HG03457 (cell line): ENCODE measurements around the gene IDE.
"Not testable (repeated sequence)": the region's sequence is repeated elsewhere in the genome, so short reads cannot be mapped to it uniquely, and the experiment has no call there.

Experiments
- ATAC-seq: cut with Tn5 transposase; IDR thresholded peaks from one replicate; pipeline ENCODE4 v1.9.1; 2021; ENCODE audit warnings: moderate number of reproducible peaks; ENCODE audit not compliant: unreplicated experiment

Gene IDE

DNA sequence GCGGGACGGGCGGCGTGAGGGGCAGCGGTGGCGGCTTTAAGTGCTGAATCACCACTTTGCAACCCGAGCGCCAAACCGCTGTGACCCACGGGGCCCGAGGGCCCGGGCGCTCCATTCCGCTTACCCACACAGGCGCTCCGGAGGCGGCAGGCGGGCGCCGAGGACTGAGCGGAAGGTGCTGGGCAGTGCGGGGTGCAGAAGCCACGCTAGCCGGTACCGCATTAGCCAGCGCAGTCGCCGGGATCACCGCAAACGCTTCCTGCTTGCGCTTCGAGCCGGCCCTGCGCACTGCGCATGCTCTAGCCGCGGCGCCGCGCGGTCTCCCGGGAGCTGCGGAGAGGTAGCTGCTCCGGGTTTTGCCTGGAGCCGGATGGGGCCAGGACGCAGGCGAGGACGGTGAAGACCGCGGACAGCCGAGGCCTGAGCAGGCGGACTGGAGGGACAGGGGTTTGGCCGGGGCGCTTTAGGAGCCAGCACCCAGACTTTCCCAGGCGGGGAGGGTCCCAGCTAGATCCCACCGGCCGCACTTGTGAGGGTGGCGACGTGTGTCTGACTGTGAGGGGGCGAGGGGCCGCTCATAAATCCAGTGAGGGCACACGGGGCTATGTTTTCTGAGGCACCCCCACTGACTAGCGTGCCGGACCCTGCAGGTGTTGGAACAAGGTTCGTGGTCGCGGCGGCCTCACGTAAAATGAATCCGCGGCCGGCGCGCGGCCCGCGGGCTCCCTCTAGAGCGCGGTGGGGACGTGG, at the start of gene IDE:
TSS of gene IDE (minus strand) at position 296 of the 750 bp plus-strand sequence. CDS start at position 222, 74 bp downstream.
- ATAC-seq: peak; percentile 44

DNA sequence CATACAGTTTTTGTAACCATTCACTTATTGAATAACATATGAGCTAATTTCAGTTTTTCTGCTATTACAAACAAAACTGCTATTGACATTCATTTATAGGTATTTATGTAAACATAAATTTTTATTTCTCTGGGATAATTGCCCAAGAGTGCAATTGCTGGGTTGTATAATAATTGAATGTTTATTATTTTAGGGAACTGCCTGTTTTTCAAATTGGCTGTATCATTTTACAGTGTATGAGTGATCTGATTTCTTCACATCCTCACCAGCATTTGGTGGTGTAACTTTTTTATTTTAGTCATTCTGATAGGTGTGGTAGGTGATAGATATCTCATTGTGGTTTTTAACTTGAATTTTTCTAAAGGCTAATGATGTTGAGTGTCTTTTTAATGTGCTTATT, 45.5 kb upstream of the IDE start:
- ATAC-seq: no peak

DNA sequence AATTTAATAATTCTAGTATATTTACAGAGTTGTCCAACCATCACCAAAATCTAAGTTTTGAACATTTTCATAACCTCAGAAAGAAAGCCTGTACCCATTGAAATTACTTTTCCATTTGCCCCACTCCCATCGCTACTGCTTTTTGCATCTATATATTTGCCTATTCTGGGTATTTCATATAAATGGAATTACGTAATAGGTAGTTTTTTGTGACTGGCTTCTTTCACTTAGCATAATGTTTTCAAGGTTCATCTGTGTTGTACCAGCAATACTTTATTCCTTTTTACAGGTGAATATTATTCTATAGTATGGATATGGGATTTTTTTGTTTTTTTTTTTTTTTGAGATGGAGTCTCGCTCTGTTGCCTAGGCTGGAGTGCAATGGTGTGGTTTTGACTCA, 41.6 kb upstream of the IDE start:
- ATAC-seq: no peak

DNA sequence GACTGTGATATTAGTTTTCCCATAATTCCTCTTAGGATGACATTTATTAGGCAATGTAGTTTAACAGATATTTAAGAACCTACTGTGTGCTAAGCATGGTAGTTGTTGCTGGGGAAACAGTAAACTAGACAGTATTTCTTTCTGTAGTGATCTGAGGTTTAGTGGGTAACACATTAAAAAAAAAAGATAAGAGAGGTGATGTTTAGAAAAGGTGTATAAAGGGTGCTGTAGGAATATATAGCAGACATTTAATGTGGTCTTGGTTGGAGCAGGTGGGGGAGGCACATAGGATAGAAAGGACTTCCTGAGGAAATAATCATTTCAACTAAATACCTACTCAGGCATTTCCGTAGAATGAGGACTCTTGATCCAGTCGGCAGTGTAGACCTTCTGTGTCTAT, 30.9 kb upstream of the IDE start:
- ATAC-seq: no peak

DNA sequence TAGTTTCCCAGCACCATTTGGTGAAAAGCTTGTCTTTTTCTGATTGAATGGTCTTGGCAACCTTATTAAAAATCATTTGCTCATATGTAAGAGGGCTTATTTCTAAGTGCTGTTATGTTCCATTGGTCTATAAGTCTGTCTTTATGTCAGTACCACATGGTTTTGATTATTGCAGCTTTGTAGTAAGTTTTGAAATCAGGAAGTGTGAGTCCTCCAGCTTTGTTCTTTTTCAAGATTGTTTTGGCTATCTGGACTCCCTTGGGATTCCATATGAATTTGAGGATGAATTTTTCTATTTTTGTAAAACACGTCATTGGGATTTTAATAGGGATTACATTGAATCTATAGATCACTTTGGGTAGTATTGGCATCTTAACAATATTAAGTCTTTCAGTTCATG, 24.4 kb upstream of the IDE start:
- no peak for ATAC-seq

DNA sequence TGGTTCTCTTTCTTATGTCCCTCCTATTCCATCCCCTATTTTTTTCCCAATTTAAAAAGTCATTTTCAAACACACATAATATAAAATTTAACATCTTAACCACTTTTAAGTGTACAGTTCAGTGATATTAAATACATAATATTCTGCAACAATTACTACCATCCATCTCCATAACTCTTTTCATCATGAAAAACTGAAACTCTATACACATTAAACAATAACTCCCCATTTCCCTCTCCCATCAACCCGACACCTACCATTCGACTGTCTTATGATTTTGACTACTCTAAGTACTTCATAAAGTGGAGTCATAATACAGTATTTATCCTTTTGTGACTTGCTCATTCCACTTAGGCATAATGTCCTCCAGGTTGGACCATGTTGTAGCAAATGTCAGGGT, 21.6 kb upstream of the IDE start:
- ATAC-seq: no peak

DNA sequence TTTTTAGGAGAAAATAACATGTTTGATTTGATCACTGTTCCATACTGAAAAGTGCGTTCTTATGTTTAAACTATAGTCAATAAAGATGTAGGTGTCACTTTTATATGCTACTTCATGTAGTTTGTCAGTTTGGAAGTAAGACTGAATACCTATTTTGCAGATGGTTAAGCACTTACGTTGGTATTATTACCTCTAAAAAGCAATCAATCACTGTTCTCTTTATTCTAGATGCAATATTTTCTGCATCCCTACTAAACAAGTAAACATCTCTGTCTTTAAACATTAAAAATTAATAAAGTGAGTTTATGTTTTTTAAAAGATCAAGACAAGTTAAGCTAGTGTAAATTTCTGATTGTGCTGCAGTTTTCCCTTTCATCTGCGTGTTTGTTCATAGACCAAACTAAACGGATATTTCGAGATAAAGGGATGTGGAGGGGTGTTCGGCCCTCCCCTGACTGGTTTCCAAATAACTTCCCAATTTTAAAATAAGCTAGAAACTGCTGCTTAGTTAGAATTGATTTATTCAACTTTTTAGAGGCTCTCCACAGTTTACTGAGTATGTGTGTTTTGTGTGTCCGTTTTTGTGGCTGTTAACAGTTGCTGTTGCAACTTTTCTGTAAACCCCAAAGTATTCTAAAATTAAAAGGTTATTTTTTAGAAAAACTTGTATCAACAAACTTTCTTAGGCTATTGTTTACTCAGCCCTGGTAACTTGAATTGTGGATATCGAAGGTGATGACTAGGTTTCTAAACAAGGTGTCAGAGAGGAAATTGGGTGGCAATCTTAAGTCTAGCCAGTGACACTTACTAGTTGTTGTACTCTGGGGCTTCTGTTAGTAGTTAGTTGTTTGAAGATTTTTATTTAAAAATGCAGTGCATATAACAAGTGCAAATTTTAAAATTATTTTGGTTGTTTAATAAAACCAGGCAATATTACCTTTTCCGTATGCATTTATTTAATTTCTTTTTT, 20.0 kb upstream of the IDE start:
- no peak for ATAC-seq

DNA sequence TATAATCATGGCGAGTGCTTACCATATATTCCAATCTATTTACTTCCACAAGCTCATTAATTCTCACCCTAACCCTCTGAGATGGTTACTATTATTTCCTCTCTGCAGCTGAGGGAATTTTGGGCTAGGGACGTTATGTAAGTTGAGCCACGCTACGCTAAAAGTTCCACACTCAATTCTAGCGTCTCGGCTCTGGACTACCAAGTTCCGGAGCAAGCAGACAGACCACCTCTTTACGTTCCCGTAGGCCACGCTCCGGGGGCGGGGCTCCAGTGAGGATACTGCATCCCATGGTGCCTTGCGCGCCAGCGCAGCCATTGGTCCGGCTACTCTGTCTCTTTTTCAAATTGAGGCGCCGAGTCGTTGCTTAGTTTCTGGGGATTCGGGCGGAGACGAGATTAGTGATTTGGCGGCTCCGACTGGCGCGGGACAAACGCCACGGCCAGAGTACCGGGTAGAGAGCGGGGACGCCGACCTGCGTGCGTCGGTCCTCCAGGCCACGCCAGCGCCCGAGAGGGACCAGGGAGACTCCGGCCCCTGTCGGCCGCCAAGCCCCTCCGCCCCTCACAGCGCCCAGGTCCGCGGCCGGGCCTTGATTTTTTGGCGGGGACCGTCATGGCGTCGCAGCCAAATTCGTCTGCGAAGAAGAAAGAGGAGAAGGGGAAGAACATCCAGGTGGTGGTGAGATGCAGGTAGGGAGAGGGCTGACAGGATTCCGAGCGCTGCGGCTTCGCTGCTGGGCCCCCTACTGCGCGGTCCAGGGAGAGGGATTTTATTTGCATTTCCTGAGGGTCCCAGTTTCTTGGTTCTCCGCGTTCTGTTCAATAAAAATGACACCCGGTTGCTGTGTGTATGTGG, 19.1 kb upstream of the IDE start, which contains the start of gene KIF11:
TSS of gene KIF11 (plus strand) at position 370 of the 858 bp plus-strand sequence. CDS start at position 616, 246 bp downstream.
- peak; percentile 67 for ATAC-seq

DNA sequence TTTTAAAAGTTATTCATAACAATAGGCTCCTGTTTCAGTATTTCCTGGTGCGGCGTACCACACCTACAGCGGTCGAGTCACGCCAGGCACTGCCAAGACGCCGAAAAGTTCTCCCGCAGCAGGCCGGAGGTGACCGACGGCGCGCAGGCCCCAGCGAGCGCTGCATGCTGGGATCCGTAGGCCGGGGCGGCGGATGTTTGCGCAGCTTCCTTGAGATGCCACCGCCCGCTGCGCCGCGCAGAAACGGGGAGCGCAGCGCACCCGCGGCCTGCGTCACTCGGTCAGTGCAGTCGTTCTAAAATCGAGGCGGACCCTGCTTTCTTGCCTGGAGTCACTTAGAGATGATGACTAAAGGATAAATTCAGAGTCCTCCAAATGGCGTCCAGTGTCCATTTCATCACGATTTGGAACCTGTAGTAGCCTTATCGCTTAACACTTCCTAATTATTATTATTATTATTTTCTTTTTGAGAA, 17.7 kb upstream of the IDE start:
- ATAC-seq: peak; percentile 65

DNA sequence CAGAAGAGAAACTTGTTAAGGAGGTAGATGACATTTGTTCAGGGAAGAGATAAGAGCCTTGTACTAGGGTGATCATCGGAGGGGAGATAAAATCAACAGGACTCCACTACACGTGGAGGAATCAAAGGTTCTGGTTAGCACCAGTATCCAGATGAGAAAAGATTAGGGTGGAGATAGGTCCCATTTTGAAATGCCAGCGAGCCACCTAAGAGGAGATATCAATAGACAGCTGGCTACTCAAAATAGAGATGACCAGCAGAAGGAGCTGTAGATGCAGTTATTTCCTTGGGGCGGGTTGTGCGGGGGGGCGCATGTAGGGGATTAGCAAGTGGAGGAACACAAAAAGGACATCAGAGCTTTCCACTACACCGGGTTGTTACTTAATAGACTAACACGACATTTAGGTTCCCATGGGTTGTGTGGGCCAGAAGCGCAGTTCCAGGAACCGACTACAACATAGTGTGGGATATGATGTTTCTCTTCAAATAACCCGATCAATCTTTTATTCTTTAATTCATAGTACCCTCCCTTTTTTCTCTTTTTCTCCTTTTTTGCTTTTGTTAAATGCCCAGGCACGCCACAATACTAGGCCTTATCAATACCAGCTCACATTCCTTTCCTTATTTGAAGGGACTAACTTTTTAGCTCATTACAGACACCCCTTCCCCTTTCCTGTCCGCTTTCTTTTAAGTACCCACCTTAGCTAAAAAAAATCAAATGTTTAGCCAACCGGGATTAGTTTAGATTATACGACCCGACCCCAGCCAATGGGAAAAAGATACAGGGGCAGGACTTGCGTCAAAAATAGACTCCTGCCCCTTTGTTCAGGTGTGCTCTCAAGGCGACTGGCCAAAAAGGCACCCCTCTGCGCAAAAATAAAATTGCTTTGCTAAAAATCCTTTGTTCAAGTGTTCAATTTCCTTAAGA, 17.0 kb upstream of the IDE start:
- peak; percentile 6 for ATAC-seq

DNA sequence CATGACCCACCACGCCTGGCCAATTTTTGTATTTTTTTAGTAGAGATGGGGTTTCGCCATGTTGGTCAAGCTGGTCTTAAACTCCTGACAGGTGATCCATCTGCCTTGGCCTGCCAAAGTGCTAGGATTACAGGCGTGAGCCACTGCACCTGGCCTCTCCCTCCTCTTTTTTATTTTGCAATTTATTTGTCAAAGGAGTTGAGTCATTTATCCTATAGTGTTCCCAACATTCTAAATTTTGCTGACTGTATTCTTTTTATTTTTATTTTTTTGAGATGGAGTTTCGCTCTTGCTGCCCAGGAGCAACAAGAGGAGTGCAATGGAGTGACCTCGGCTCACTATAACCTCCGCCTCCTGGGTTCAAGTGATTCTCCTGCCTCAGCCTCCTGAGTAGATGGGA, 8.5 kb upstream of the IDE start:
- not testable (repeated sequence) for ATAC-seq

DNA sequence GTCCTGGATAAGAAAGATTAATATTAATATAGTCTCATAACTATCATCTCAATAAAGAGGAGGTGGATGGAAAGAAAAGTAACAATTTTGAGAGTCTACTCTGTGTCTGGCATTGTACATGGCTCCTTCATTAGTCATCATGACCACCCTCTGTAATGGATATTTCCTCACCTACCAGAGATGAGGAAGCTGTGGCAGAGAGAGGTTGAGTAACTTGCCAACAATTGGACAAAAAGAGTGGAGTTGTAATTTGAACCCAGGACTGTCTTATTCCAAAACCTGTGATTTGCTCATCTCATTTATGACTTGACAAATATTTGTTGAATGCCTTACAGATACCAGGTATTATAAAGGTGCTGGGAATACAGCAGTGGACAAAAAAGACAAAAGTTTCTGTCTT, 2.1 kb upstream of the IDE start:
- no peak for ATAC-seq

DNA sequence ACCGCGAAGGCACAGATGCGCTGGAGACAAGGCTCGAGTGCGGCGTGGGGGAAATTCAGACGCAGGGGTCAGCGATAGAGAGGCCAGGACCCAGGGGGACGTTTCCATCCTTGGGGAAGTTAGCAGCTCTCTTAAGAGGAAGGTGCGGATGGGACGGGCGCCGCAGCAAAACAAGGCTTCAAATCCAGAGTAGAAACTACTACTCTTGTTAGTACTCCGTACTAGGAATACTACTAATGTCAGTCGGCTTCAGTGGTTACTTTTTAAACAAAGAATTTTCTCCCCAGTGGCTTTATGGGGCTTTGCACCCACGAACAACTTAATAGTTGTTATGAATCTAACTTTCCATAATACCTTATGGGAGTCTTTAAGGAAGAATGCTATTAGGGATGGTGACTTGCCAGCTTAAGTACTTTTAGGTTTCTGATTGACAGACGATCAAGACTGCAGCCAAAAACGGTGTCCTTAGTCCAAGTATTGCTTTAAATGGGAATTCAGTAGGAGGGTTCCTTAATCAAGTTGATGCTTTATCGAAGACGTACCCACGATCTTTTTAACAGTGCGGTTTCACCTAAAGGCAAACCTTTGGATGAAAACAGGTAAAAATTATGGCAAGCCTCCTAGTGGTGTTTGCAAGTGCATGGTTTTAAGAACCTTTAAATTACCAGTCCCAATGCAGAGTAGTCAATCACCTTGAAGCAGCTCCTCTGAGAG, 812 bp upstream of the IDE start:
- ATAC-seq: no peak

DNA sequence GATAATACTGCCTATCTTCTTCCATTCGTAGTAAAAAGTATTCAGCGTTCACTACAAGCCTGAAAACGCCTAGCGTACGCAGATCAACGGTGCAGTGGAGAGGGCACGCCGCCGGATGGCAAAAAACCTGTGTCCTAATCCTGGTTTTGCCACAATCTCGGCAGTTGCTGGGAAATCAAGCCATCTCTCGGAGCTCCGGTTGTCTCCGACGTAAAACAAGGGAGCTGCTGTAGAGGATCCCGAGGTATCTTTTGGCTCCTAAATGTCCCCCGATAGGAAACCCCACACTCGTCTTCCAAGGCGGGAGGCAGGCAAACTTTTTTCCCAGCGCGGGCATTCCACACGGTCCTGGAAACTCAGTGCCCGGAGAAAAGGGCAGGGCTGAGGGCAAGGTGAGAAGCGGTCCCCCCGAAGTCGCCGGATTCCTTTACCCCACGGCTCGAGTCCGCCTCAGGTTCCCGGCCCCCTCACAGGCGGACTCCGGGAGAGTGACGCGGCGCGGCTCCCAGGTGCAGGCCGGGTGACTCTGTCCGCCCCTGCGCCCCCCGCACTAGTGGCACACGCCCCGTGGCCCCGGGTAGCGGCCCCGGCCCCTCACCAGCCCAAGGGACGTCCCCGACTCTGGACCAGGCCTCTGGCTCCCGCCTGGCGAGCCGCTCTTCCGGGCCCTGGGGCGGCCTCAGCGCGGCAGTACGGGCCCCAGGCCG, 649 bp downstream of the IDE start:
- ATAC-seq: no peak

DNA sequence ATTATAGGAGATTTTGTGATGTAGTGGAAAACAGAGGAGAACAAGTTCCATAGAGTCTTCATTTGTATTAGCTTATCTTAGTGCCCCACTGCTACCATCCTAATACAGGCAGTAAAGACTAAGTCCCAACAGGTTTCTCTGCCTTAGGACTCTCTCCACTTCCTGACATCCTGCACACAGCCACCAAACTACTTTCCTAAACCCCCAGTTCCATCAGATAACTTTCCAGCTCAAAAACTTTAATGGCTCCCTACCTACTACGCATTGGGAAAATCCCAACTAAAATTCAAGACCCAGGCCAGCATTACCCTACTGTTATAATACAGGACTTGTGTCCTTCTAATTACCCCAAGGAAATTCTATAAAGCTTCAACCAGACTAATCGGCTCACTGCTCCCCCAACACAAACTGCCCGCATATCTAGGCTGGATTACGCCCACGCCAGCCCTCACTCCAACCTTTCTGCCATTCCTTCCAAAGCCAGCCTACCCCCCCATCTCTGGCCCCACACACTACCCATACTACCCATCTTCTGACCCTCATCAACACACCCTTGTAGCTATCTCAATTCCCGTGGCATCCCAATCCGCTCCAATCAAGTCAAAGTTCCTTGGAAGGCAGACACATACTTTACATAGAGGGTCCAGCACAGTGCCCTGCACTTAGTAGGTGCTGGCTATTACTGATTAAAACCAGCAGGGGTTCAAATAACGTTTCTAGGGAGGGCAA, 1.4 kb downstream of the IDE start:
- ATAC-seq: no peak

DNA sequence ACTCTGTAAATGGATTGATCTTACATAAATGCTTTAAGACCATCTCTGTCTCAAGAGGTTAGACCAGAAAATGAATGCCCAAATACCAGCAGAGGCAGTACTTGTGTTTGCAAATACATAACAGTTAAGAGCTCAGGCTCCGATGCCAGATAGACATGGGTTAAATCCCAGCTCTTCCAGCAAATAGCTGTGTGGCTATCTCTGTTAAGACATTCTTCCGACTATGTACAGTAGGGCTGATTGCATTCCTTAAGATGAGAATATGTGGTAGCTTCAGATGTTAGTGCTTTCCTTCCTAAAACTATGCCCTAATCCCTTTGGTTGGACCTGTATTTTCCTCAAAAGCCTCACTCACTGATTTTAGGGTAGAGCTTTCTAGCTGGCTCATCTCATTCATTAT, 2.2 kb downstream of the IDE start:
- ATAC-seq: no peak

DNA sequence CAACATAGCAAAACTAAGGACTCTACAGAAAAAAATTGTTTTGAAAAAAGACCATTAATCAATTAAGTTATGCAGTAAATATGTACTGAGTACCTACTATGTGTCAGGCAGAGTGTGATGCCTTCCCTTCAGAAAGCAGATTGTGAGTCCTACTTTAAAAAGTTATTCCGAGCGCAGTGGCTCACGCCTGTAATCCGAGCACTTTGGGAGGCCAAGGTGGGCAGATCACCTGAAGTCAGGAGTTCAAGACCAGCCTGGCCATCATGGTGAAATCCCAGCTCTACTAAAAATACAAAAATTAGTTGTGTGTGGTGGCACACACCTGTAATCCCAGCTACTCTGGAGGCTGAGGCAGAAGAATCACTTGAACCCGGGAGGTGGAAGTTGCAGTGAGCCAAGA, 4.2 kb downstream of the IDE start:
- ATAC-seq: not testable (repeated sequence)

DNA sequence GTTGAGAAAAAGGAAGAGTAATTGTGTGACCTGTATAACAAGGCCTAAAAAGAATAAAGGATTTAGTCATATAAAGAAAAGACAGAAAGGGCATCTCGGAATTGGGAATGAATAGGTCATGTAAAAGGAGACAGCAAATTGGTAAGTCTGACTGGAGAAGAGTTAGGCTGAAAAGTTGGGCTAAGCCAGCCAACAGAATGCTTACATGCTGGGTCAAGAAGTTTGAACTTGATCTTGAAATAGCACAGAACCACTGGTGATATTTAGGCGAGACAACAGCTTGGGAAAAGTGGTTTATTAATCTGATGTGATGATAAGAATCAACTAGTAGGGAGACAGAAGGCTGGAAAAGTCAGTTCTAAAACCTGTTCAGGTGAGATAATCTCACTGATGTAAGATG, 4.8 kb downstream of the IDE start:
- no peak for ATAC-seq
